Fibroblast of skin of abdomen (primary cell): ENCODE measurements around the gene WWP2.
"Not testable (repeated sequence)": the region's sequence is repeated elsewhere in the genome, so short reads cannot be mapped to it uniquely, and the experiment has no call there.

Source experiments
- DNase-seq: peaks from one replicate; pipeline ENCODE4 v3.0.0-alpha.2; 2013

The WWP2 gene

DNA sequence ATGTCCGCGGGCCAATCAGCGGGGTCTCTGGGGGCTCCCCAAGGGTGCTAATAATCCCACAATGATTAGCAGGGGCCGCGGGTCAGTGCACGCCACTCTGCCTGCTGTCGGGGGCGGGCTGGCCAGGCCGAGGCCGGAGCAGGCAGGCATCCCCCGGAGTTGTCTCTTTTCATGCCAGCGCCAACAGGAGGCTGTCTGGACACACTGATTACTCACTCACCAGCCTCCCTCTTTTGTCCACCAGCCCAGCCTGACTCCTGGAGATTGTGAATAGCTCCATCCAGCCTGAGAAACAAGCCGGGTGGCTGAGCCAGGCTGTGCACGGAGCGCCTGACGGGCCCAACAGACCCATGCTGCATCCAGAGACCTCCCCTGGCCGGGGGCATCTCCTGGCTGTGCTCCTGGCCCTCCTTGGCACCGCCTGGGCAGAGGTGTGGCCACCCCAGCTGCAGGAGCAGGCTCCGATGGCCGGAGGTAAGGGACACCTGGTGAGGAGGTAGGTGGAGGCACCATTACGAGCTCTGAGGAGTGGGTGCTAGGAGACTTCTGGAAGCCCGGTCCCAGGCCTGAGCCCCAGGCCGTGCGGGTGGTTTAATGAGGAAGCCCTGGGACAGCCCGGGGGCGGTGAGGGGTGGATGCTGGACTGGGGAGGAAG, 189.0 kb downstream of the WWP2 start, which contains the start of gene CLEC18A:
Gene CLEC18A (plus strand): TSS at position 318 of the 655 bp plus-strand sequence. CDS start 33 bp downstream, at position 351.
- not testable (repeated sequence) for DNase-seq

DNA sequence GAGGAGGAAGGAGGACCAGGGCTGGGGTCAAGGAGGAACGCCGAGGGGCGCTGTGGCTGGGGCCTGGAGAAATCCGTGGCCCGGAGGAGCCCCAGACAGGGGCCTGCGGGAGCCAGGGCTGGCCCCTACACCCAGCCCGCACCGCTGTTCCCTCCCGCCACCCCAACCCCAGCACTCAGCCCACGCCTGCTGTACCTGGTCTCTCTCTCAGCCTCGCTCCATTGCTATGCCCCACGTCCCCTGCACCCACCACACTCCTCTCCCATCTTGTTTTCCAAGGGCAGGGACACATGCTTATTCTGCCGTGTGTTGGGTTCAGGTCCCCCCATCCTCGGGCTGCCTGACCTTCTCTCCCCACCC, 189.5 kb downstream of the WWP2 start:
- not testable (repeated sequence) for DNase-seq

DNA sequence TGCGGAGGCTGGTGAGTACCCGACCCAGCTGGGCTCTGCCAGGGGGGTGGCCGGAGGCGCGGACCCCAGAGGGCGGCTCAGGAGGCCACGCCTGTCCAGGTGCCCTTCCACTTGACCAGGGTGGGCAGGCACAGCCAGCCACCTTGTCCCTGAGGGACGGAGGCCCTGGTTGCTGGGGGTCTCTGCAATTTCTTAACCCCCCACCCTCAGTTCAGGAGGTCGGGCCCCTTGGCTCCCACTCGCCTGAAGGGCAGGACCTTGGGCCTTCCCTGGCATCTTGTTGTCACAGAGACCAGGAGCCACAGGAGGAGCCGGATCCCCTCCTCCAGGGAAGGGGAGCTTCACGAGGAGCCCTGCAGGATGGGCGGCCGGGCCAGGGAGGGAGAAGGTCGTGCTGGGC, 190.0 kb downstream of the WWP2 start:
- not testable (repeated sequence) for DNase-seq

DNA sequence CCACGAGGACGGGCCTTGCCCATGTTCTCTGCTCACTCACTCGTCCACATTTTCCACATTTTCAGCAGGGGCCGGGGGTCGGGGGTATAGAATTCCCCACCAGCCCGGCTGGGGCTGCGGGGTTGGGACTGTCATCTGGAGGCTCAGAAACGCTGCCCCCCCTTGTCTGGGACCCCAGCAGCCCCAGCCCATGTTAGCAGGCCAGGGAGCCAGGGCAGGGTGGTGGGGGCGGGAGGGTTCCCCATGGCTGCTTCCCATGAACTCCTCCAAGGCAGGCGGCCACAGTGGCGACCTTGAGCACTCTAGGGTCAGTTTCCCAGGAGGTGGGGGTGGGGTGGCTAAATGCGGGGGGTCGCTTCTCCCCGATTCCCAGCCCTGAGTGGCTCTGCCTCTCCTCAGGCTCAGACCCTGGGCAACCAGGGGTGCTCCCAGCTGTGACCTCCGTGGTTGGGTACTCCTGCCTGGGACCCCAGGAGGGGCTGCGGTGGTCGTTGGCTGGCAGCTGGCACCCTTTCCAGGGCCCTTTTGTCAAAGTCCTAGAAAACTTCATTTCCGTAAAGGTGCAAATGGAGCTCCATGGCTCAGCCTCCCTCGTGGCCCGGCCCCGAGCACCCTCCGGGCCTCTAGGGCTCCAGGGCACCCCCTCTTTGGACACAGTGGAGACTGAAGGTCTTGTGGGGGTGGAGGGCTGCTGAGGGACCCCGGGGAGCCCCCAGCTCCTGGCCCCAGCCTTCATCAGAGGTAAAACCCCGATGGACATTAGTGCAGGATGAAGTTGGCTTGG, 190.6 kb downstream of the WWP2 start:
- not testable (repeated sequence) for DNase-seq

DNA sequence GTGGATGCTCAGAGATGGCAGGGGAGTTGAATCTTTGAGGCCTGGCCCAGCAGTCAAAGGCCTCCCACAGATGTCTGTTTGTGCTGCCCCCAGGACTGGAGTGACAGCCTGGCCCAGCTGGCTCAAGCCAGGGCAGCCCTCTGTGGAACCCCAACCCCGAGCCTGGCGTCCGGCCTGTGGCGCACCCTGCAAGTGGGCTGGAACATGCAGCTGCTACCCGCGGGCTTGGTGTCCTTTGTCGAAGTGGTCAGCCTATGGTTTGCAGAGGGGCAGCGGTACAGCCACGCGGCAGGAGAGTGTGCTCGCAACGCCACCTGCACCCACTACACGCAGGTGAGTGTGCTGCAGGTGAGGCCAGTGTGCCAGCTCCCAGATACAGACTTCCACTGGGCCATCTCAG, 192.1 kb downstream of the WWP2 start:
- DNase-seq, result not testable (repeated sequence)

DNA sequence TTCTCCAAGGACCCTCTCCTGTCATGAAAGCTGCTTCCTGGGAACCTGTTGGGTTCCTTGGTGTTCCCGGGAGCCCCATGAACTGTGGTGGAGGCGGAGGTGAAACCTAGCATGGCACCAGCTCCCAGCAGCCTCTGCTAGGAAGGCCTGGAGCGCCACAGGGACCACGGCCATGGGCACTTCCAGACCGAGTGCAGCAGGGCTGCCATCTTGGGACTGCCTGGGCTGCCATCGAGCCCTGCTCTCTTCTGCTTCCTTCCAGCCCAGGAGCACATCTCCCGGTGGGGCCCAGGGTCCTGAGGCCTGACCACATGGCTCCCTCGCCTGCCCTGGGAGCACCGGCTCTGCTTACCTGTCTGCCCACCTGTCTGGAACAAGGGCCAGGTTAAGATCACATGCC, 201.2 kb downstream of the WWP2 start:
- not testable (repeated sequence) for DNase-seq

DNA sequence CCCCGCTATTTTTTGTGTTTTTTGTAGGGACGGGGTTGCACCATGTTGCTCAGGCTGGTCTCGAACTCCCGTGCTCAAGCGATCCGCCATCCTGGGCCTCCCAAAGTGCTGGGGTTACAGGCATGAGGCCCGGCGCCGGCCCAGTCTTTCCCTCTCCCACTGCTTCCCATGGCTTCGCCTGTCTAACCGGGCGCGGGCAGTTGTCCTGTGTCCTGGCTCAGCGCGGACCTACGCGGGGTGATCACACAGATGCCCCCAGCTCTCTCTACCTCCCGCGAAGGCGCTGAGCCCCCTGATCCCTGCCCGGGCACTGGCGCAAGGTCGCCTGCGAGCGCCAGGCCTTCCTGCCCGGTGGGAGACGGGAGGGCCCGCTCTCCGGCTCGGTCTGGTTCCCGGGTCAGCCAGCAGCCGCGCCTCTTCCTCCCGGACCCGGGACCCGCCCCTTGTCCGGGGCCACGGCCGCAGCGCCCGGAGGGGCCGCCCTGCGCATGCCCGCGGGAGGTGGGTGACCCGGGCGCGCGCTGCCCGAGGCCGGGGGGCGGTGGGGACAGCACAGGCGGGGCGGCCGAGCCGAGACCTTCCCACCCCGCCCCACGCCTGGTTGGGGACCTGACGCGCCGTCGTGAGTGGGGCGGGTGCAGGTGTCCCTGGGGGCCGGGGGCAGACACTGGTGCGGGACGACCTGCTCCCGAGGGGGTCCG, 203.0 kb downstream of the WWP2 start:
- not testable (repeated sequence) for DNase-seq

DNA sequence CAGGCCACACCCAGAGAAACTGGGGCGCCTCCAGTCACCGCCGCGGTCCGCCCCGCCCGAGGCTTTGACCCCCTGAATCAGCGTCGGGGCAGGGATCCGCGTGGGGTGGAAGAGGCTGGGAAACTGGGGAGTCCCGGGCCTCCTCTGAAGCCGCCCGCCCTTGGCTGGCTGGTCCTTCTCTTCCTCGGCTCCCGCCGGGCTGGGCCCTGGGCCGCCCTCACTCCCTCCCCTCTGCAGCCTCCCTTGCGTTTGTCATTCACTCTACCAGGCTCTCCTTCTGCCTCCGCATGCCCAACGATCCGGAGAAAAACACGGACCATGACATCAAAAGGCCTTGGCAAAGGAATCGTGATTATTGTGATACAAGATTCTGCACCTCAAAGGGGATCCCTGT, 203.5 kb downstream of the WWP2 start:
- not testable (repeated sequence) for DNase-seq

DNA sequence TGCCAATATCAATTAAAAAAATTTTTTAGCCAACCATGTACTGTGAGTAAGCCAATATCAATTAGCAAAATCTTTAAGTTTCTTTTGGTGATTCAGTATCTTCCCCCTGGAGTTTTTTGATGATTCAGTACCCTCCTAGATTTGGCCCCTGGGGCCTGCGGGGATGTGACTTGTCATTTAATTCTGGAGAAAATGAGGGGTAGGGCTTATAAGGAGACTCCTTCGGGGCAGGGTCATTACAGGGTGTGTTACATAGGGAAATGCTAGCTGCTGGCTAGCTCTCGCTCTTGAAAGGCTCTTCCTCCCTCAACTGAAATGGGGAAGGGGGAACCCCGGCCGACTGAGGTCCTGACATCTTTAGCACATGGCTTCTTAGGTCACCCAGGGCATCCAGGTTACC, 205.6 kb downstream of the WWP2 start:
- not testable (repeated sequence) for DNase-seq

DNA sequence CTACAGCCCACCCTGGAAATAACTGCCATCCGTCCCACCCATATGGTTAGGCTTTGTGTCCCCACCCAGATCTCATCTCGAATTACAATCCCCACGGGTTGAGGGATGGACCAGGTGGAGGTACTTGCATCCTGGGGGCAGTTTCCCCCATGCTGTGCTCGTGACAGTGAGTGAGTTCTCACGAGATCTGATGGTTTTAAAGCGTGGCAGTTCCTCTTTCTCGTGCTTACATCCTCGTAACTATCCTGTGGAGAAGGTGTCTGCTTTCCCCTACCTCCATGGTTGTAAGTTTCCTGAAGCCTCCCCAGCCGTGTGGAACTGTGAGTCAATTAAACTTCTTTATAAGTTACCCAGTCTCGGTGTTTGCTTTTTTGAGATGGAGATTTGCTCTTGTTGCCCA, 206.0 kb downstream of the WWP2 start:
- DNase-seq, result not testable (repeated sequence)

DNA sequence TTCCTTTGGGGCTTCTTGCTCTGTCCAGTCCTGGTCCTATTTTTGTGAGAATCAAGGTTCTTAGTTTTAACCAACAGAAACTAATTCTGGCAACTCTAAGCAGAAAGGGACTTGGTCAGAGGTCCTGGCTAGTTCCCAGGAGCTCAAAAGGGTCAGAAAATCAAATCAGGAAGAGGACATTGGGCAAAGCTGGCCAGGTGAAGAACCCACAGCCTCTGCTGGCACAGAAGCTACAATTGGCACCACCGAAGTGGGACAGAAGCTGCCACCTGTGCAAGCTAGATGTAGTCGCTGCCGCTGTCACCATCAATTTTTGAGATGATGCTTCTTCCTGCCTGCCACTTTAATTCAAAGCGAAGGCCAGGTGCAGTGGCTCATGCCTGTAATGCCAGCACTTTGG, 207.5 kb downstream of the WWP2 start:
- DNase-seq, result not testable (repeated sequence)

DNA sequence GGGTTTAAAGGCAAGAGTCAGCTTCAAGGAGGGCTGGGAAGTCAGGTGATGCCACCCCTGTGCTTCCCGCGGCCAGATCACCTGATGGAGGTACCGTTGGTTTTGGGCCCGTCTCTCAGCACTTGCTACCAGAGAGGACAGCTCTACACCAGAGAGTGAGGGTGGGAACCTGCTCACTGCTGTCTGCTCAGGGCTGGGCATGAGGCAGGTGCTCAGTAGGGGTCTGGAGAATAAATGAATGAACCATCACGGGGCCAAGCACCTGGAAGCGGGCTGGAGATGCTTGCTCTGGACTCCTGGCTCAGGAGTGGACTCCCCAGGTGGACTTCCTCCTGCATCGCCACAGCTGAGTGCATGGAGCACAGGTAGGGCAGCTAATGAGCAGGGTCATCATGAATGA, 210.0 kb downstream of the WWP2 start:
- DNase-seq, result not testable (repeated sequence)

DNA sequence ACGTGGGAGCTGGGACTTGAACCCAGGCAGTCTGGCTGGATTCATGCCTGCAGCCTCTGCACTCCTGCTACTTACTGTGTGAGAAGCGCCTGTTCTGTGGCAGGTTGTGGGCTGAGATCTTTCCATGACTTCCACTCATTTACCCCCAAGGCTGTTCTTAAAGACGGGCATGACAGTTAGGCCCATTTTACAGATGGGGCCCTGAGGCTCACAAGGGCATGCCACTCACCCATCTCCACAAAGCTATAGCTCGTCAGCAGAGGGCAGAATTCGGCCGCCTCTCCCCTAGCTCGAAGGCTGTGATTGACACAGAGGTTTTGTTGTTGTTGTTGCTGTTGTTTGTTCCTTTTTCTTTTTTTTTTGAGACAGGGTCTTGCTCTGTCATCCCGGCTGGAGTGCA, 210.8 kb downstream of the WWP2 start:
- not testable (repeated sequence) for DNase-seq

DNA sequence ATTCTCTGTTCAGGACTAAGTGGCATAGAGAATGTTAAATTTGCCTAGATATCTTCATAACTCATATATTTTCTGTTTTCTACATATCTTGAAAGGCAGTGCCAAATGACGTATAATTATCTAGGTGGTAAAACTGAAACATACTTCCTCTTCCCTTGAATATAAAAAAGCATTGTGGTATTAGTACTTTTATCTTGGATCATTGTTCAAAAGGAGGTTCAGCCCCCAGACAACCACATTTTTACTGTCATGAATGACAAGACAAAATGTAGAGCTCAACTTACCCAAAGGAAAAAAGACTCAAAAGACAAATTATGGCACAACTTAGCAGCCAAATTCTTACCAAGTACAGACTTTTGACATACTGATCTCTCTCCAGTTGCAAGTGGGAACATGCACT, 223.1 kb downstream of the WWP2 start:
- DNase-seq, result not testable (repeated sequence)
